Ascending aorta (tissue), 2 donors: ENCODE measurements around the gene SPINT2. TPM values are rescaled to one million over a fixed set of nuclear protein-coding genes. Genes with fewer than 3 reads are reported as not detected.
A peak's percentile ranks its signal among the peaks of the same experiment; 100 is the strongest.

Experiments used
- DNase-seq, 2 donors: peaks; one replicate each; pipeline ENCODE4 v3.0.0-alpha.2; 2019; ENCODE audit warnings: low spot score in 2 of 2
- H3K27ac ChIP-seq, 2 donors: fragments of 200-600 bp; sonication (generic); one replicate each; pipeline ENCODE4 v1.5.1; 2016 to 2017; ENCODE audit warnings: mild to moderate bottlenecking in 1 of 2
- H3K27me3 ChIP-seq: fragments of 200-600 bp; sonication (generic); one replicate; pipeline ENCODE4 v1.5.1; 2017
- H3K36me3 ChIP-seq, 2 donors: fragments of 200-600 bp; sonication (generic); one replicate each; pipeline ENCODE4 v1.5.1; 2016
- H3K4me1 ChIP-seq, 2 donors: fragments of 200-600 bp; sonication (generic); one replicate each; pipeline ENCODE4 v1.5.1; 2016 to 2017; ENCODE audit warnings: mild to moderate bottlenecking in 1 of 2
- H3K4me3 ChIP-seq, 2 donors: fragments of 200-600 bp; sonication (generic); one replicate each; pipeline ENCODE4 v1.5.1; 2016 to 2017; ENCODE audit warnings: mild to moderate bottlenecking in 1 of 2
- H3K9me3 ChIP-seq, 2 donors: fragments of 200-600 bp; sonication (generic); one replicate each; pipeline ENCODE4 v1.5.1; 2016
- CTCF ChIP-seq, 3 experiments: fragments of 200-600 bp in 2 of 3; fragments of 450-650 bp in 1 of 3; sonication (generic) in 2 of 3; IDR thresholded peaks; one replicate each; pipeline ENCODE4 v1.5.1; 2016 to 2019; ENCODE audit warnings: antibody characterized with exemption in 3 of 3, mild to moderate bottlenecking in 1 of 3, moderate library complexity in 1 of 3
- intact Hi-C: fragments of 100-400 bp; cut with DNase I; formaldehyde crosslinking; loops from one replicate; pipeline ENCODE4 v1.15.1; 2023
- total RNA-seq: library from RNA; depleted of rRNA; stranded (reverse); fragments of >200 nt; gene quantifications from one replicate; pipeline ENCODE4 v1.1.0, GENCODE V29; 2016

SPINT2 gene
- total RNA-seq, 1 donor from 2014 or later = 193 TPM

DNA sequence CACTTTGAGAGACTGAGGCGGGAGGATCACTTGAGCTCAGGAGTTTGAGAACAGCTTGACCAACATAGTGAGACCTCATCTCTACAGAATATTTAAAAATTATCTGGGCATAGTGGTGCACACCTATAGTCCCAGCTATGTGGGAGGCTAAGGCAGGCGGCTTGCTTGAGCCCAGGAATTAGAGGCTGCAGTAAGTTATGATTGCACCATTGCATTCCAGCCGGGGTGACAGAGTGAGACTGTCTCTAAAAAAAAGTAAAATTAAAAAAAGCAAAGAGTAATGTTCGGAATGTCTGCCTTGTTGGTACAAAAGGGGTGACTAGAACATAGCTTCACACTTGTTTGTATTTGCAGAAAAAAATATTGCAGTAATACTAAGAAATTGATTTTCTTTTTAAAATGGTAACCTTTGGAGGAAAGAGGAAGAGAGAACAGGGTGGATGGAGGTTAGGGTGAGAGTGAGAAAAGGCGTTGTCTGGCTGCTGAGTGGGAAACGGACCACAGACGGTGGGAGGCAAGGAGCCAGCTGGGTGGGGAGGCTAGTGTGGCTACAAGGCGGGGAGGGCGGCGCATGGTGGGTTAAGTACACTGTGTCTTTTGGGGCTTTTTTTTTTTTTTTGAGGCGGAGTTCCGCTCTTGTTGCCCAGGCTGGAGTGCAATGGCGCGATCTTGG, 18.4 kb upstream of the SPINT2 start:
- Histone ChIP-seq H3K4me3 (peak overlapping the region in 1 of 2 donors; percentile 6), H3K36me3 (peaks cover 4 to 21% of the 10 kb centered on the region in 2 donors), H3K27ac (peak overlapping the region; percentile 90 to 99), H3K9me3 (no peaks in the 10 kb centered on the region), H3K27me3 (no peaks in the 10 kb centered on the region), H3K4me1 (peaks cover 18 to 63% of the 10 kb centered on the region in 2 donors)
- intact Hi-C loops = loop anchor here (1.0 to 5.0 kb wide), 5 partner anchors 7 to 141 kb away; partner anchors contain the start of genes CATSPERG, GGN and SPRED3
- no peak for TF ChIP-seq CTCF (IDR thresholded peaks at IDR 0.05)
- DNase-seq = peak in 1 of 2 donors; percentile 87

DNA sequence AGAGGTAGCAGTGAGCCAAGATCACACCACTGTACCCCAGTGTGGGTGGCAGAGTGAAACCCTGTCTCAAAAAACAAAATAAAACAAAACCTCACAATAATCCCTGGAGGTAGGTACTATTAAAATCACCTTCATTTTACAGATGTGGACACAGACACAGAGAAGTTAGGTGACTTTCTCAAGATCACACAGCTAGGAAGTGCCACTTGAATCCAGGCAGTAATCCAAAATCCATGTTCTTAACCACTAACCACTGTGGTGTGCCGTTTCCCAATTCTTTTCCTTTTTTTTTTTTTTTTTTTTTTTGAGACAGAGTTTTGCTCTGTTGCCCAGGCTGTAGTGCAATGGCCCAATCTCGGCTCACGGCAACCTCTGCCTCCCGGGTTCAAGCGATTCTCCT, 17.2 kb upstream of the SPINT2 start:
- DNase-seq = no peak
- Histone ChIP-seq H3K4me3 (peak overlapping the region in 1 of 2 donors; percentile 6), H3K27me3 (no peaks in the 10 kb centered on the region), H3K36me3 (peaks cover 4 to 21% of the 10 kb centered on the region in 2 donors), H3K9me3 (no peaks in the 10 kb centered on the region), H3K27ac (peak overlapping the region; percentile 90 to 99), H3K4me1 (peaks cover 22 to 67% of the 10 kb centered on the region in 2 donors)
- intact Hi-C loops = loop anchor here (5.0 kb wide), 1 partner anchor 140 kb away; the partner anchor contains the start of genes GGN and SPRED3
- no peak for TF ChIP-seq CTCF (IDR thresholded peaks at IDR 0.05)

DNA sequence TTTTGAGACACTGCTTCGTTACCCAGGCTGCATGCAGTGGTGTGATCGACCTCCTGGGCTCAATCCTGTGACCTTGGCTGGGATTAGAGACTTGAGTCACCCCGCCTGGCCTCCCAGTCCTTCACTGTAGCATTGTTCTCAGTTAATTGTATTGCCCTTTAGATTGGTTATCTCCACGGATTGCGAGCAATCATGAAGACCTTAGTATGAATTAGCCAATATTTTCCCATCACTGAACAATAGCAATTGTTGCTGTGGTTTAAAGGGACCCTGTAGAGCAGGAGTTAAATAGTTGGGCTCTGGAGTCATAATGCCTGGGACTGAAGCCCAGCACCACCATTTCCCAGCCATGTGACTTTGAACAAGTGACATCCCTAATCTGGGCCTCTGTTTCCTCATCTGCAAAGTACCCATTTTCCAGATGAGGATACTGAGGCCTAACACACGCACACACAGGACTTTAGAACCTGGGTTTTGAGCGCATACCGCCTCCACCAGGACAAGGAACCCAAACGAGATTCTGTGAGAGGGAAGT, 16.6 kb upstream of the SPINT2 start:
- Histone ChIP-seq H3K4me3 (peak overlapping the region in 1 of 2 donors; percentile 25), H3K9me3 (no peaks in the 10 kb centered on the region), H3K36me3 (peaks cover 4 to 21% of the 10 kb centered on the region in 2 donors), H3K27ac (peak overlapping the region; percentile 90 to 99), H3K4me1 (peaks cover 23 to 71% of the 10 kb centered on the region in 2 donors), H3K27me3 (no peaks in the 10 kb centered on the region)
- intact Hi-C loops = loop anchor here (5.0 kb wide), 1 partner anchor 140 kb away; the partner anchor contains the start of genes GGN and SPRED3
- no peak for DNase-seq
- TF ChIP-seq CTCF (IDR thresholded peaks at IDR 0.05) = no peak

DNA sequence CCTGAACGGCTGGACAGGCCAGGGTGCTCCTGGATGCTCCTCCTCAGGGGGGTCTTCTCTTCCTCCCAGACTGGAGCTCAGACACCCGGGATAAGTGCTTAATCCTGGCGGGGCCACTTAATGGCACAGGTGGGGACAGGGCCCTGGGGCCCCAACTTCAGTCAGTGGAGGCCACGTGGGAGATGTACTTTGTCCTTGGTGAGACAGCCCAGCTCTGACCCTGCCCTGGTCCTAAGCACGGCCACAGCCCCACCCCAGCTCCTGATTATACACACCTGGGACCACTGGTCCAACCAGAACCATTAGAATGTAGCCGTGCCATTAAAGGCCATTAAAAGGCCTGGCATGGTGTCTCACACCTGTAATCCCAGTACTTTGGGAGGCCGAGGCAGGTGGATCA, 16.0 kb upstream of the SPINT2 start:
- H3K36me3 ChIP-seq = peaks cover 4 to 21% of the 10 kb centered on the region in 2 donors
- no peaks in the 10 kb centered on the region for H3K9me3 ChIP-seq
- no peak for TF ChIP-seq CTCF (IDR thresholded peaks at IDR 0.05)
- peaks cover 23 to 72% of the 10 kb centered on the region in 2 donors for H3K4me1 ChIP-seq
- H3K4me3 ChIP-seq = peak overlapping the region in 1 of 2 donors; percentile 1
- H3K27me3 ChIP-seq = no peaks in the 10 kb centered on the region
- H3K27ac ChIP-seq = peak overlapping the region; percentile 90 to 99
- intact Hi-C loops = loop anchor here (5.0 kb wide), 1 partner anchor 139 kb away; the partner anchor contains the start of genes GGN and SPRED3
- no peak for DNase-seq

DNA sequence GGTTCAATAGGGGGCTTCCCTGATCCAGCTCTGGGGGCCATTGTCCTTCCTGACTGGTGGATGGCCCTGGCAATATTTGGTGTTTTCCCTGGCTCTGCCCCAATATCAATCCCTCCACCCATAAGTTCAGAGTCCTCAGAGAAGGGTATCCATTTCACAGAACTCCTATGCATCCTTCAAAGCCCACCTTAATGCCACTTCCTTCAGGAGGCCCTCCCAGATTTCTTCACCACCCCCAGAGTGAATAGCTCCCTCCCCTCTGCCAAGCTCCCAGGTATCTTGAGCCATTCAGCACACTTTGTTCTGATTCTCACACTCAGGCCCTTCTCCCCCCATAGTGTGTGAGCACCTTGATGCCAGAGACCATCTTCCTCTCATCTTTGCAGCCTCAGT, 13.9 kb upstream of the SPINT2 start:
- H3K4me3 ChIP-seq = peak overlapping the region in 1 of 2 donors; percentile 89
- no peak for TF ChIP-seq CTCF (IDR thresholded peaks at IDR 0.05)
- no peaks in the 10 kb centered on the region for H3K9me3 ChIP-seq
- DNase-seq = no peak
- no peaks in the 10 kb centered on the region for H3K27me3 ChIP-seq
- peaks cover 4 to 25% of the 10 kb centered on the region in 2 donors for H3K36me3 ChIP-seq
- peak overlapping the region; percentile 90 to 99 for H3K27ac ChIP-seq
- H3K4me1 ChIP-seq = peaks cover 29 to 66% of the 10 kb centered on the region in 2 donors
- intact Hi-C loops = loop anchor here (5.0 kb wide), 2 partner anchors 402 to 1162 kb away; partner anchors contain the start of gene PLEKHG2
